Stimulated activated CD4-positive, alpha-beta T cell treated with anti-CD3 and anti-CD28 coated beads, Interleukin-2, amount 100 ng/mL, for 48 hours (primary cell): ENCODE results near the gene CD93.

Experiments used
- DNase-seq, 2 donors: peaks; one replicate each; pipeline ENCODE4 v3.0.0-alpha.2; 2020

Gene CD93

GRCh38 chr20:23096986-23097520, 10.9 kb upstream of the CD93 start:
- no peak for DNase-seq

- no peak for DNase-seq
Measured at GRCh38 chr20:23096097-23096496, 10.0 kb upstream of the CD93 start.

GRCh38 chr20:23095499-23095898, 9.4 kb upstream of the CD93 start:
- DNase-seq = no peak

GRCh38 chr20:23094927-23095326, 8.8 kb upstream of the CD93 start:
- DNase-seq = no peak

DNA sequence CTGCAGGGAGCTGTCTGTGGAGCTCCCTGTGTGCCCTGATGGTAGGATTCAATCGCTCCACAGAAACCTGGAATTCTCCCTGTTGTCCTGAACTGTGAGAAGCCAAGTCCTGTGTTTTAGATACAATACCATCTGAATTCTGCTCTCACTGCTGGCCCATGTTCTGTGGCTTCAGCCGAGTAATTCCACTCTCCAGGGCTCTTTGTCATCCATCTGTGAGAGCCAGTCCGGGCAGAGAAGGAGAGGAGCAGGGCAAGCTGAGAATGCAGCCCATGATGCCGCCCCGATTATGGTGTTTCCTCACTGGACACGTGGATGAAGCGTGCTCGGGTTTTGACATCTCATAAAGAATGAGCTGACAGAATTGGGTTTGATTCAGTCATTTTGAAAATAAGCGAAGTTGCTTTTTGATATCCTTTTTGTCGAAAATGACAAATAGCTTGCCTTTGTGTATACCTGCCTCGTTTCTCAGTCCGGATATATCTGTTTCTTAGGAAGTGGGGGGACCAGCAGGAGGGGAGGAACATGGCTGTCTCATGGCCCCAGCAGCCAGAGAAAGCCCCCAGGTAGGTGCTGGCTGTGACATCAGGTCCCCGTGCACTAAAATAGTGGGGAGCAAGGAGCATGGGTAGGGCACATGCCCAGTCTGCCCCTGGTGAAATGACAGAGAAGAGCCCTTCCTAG, 8.2 kb upstream of the CD93 start:
- no peak for DNase-seq

- DNase-seq = no peak
Measured at GRCh38 chr20:23093613-23094012, 7.5 kb upstream of the CD93 start.

- no peak for DNase-seq
Measured at GRCh38 chr20:23092861-23093495, 6.9 kb upstream of the CD93 start.

GRCh38 chr20:23092384-23092756, 6.2 kb upstream of the CD93 start:
- DNase-seq = no peak

GRCh38 chr20:23091721-23092383, 5.7 kb upstream of the CD93 start:
- DNase-seq = no peak

DNA sequence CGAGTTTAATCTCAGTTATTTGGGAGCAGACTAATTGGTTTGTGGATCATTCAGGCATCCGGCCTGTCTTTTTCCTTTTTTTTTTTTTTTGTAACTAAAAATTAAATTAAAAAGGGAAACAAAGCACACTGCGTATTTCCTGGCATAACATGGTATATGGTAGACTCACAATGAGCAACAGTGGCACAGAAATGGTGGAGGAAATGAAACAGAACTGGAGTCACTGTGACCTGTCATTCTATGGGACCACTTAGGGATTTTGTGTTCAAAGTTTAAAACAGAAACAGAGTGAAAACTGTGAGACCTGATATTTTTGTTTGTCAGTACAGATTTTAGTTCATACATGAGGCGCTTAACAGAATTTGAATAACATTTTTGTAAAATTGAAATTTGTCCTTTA, 4.8 kb upstream of the CD93 start:
- DNase-seq = no peak

DNA sequence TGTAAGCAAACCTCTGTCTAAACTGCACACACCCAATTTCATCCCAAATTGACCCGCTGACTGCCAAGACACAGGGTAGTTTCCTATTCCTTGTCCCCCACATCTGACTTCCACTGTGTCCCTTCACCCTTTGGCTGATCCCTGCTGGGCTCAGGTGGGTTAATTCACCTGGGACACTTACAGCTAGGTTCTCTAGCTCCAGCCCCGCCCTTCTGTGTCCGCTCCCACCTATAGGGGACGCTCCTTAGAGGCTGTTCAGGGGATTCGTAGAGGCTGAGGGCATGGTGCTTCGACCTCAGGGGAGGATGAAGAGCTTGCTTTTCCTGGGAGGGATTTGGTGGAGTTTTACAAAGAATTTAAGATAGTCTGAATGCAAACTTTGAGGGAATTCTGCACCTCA, 4.0 kb upstream of the CD93 start:
- no peak for DNase-seq

DNA sequence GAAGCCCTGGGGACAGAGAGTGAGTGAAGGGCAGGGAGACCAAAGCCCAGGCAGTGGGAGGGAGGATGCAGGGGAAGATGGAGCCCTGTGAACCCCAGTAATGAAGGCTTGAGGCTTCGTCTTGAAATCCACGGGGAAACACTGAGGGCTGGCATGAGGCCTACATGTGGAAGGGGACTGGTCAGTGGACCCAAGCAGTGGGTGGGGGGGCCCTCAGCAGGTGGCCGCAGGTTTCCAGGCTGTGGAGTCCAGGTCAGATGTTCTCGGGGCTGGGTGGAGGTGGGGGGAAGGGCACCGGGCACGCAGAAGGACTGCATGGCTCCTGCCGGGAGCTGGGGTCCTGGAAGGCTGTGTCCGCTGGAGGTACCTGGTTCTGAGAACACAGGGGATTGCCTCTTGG, 2.7 kb upstream of the CD93 start:
- DNase-seq = no peak

DNA sequence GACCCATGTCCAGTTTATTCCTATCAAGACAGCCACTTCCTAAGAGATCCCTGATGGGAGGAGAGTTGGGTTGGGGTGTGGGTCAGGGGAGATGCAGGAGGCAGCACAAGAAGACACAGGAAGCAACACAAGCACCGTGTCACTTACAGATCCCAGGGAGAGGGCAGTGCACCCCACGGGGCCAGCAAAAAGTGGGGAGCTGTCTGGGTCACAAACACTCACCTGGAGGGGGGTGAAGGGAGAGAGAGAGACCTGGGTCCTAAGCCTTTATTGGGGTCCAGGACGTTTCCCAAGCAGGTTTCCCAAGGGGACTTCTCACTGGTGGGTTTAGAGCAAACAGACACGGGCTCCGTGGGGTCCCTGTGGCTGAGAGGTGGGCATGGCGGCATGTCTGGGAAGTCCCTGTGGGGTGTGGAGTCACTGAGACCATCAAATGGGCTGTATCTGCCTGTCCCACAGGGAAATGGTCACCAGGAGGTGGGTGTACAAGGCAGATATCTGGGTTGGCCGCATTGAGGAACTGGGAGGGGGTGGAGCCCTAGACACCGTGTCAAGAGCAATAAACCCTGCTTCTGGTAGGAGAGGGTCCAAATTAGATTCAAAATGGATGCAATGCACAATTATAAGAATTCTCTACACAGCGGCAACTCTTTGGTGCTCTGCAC, 1.6 kb upstream of the CD93 start:
- no peak for DNase-seq

- DNase-seq = no peak
Measured at GRCh38 chr20:23086931-23087411, 847 bp upstream of the CD93 start.

DNA sequence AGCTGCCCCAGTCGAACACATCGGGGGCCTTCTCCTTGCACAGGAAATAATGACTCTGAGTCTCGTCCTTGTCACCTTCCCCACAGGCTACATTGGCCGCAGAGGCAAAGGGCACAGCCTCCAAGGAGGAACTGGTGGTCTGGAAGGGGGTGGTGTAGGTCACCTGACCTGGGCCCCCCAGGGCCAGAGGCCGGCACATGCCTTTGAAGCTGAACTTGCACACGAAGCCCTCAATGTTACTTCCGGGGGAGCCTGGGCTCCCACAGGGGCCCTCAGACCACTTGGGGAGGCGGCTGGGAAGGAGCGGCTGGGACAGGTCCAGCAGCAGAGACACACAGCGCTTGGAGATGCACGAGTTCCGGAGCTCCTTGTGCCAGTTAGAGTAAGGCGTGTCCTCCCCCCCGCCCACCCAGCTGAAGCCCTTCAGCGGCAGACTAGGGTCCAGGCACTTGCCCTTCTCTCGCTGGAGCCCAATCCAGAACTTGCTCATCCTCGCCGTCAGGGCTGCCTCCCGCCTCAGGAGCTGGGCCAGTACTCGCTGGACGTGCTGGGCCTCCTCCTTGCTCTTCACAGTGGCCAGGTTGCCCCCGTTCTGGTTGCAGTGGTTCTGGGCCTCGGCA, 578 bp downstream of the CD93 start:
- DNase-seq = no peak

DNA sequence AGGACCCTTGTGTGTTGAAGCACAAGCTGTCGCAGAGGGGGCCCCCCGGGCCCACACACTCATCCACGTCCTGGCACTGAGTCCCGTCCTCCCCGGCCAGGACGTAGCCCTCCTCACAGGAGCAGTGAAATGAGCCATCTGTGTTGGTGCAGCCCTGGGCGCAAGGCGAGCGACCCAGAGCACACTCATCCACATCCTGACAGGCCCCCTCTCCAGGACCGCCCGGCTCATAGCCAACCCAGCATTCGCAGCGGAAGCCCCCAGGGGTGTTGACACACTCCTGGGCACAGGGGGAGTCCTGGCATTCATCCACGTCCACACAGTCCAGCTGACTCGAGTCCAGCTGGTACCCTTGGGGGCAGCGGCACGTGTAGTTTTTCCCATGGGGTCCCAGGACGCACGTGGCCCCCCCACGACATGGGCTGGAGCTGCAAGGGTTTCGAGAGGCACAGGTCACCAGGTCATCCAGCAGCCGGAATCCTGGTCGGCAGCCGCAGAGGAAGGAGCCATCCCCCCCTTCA, 1.2 kb downstream of the CD93 start:
- no peak for DNase-seq

DNA sequence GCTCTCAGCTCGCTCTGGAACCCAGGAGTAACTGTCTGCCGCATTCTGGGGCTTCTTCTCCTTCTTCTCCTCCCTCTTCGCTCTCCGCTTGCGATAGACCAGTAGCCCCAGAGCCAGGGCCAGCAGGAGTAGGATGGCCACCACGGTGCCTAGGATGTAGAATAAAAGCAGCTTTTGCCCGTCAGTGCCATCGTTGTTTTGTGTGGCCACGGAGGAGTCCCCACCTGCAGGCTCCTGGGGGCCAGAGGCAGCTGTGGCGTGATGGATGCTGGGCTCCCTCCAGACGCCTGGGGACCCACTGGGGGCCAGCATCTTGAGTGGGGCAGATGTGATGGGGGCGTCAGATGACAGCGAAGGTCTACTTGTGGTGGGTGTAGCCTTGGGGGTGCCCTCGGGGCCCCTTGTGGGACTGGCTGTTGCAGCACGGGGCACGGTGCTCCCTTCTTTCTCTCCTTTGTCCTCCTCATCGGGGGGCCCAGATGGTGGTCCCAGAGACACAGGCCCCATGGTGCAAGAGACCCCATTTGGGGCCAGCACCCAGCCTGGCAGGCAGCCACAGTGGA, 1.8 kb downstream of the CD93 start:
- DNase-seq = no peak

- DNase-seq = no peak
Measured at GRCh38 chr20:23083553-23084220, 2.4 kb downstream of the CD93 start.

- no peak for DNase-seq
Measured at GRCh38 chr20:23082846-23083552, 3.1 kb downstream of the CD93 start.

GRCh38 chr20:23081263-23081819, 4.8 kb downstream of the CD93 start:
- DNase-seq = no peak

GRCh38 chr20:23080521-23080920, 5.6 kb downstream of the CD93 start:
- no peak for DNase-seq
